ENCODE data around the gene HMGB2. TPM values are rescaled to one million over a fixed set of nuclear protein-coding genes. Genes with fewer than 3 reads are reported as not detected.

Gene HMGB2
- total RNA-seq, 1 experiment from 2014 or later: 183 TPM

GRCh38 chr4:173343832-173344397 lies 9.8 kb upstream of the HMGB2 start:
- intact Hi-C loops (cut with micrococcal nuclease; ENCODE audit: unreplicated experiment) (no loop called here), in situ Hi-C loops (cut with HindIII; ENCODE audit: low pct_unique_long_range_greater_than_20kb, low sequenced_read_pairs) (no loop called here)
- TF ChIP-seq TCF7L2 (IDR thresholded peaks at IDR 0.05; ENCODE audit: low read depth, low read length) (no peak), CTCF (IDR thresholded peaks at IDR 0.05) (no peak), POLR2AphosphoS5 (IDR thresholded peaks at IDR 0.05; ENCODE audit: low read depth, low read length) (no peak), SIN3A (IDR thresholded peaks at IDR 0.05; ENCODE audit: borderline replicate concordance, insufficient read depth, low read depth, low read length) (no peak), REST (IDR thresholded peaks at IDR 0.05; ENCODE audit: insufficient read depth in 1 of 2, low read depth in 2 of 2, low read length in 1 of 2) (no peak)
- Histone ChIP-seq H3K27ac (ENCODE audit: low read length) (no peak overlapping the region), H3K36me3 (ENCODE audit: control insufficient read depth, insufficient read depth, low read length) (no peaks in the 10 kb centered on the region), H3K4me3 (ENCODE audit: low read depth in 2 of 2, low read length in 2 of 2) (no peak overlapping the region), H3K9me3 (ENCODE audit: control insufficient read depth, insufficient read depth, low read depth, low read length) (no peaks in the 10 kb centered on the region), H3K27me3 (ENCODE audit: control insufficient read depth, insufficient read depth, low read length) (no peaks in the 10 kb centered on the region), H3K4me1 (ENCODE audit: control insufficient read depth, insufficient read depth, low read length) (no peaks in the 10 kb centered on the region)
- DNase-seq (ENCODE audit: low read depth, low spot score) (no peak), ATAC-seq (no peak)
- CTCF ChIA-PET: no interaction called here
- no TSS peak for BruUV-seq (replicated peaks)
- POLR2A ChIA-PET: no interaction called here

GRCh38 chr4:173337463-173337862 lies 3.3 kb upstream of the HMGB2 start:
- Histone ChIP-seq H3K36me3 (ENCODE audit: control insufficient read depth, insufficient read depth, low read length) (no peaks in the 10 kb centered on the region; the same call in 1 of the 2 replicates), H3K4me1 (ENCODE audit: control insufficient read depth, insufficient read depth, low read length) (peaks cover 6% of the 10 kb centered on the region; the same call in 1 of the 2 replicates), H3K27ac (ENCODE audit: low read length) (no peak overlapping the region; the same call in 1 of the 2 replicates), H3K27me3 (ENCODE audit: control insufficient read depth, insufficient read depth, low read length) (no peaks in the 10 kb centered on the region), H3K4me3 (ENCODE audit: low read depth in 2 of 2, low read length in 2 of 2) (no peak overlapping the region), H3K9me3 (ENCODE audit: control insufficient read depth, insufficient read depth, low read depth, low read length) (no peaks in the 10 kb centered on the region)
- no peak for DNase-seq (ENCODE audit: low read depth, low spot score)
- intact Hi-C loops (cut with micrococcal nuclease; ENCODE audit: unreplicated experiment) (no loop called here), in situ Hi-C loops (cut with HindIII; ENCODE audit: low pct_unique_long_range_greater_than_20kb, low sequenced_read_pairs) (no loop called here)
- ChIA-PET CTCF (no interaction called here), POLR2A (no interaction called here)
- no peak for TF ChIP-seq CTCF (IDR thresholded peaks at IDR 0.05)
- TF ChIP-seq REST (IDR thresholded peaks at IDR 0.05; ENCODE audit: insufficient read depth in 1 of 2, low read depth in 2 of 2, low read length in 1 of 2): no peak
- TF ChIP-seq TCF7L2 (IDR thresholded peaks at IDR 0.05; ENCODE audit: low read depth, low read length): no peak
- TF ChIP-seq SIN3A (IDR thresholded peaks at IDR 0.05; ENCODE audit: borderline replicate concordance, insufficient read depth, low read depth, low read length): no peak
- no peak for TF ChIP-seq POLR2AphosphoS5 (IDR thresholded peaks at IDR 0.05; ENCODE audit: low read depth, low read length)
- ATAC-seq: no peak
- BruUV-seq (replicated peaks): no TSS peak

Data from Panc1 (cell line).